PC-9 (cell line): Measurements from ENCODE around the gene NR6A1. TPM values are rescaled to one million over a fixed set of nuclear protein-coding genes. Genes with fewer than 3 reads are reported as not detected.
A peak's percentile ranks its signal among the peaks of the same experiment; 100 is the strongest.
"Not testable (repeated sequence)": the region's sequence is repeated elsewhere in the genome, so short reads cannot be mapped to it uniquely, and the experiment has no call there.

Source experiments
- BruUV-seq: library from RNA; stranded (reverse); fragments of 400-500 nt; replicated peaks from 2 replicates; lab custom pipeline; 2021; lab: Mats Ljungman, UMichigan
- CTCF ChIA-PET: fragments of 300-600 bp; sonication (Branson Sonifier 250); formaldehyde crosslinking; loops from one replicate; lab custom pipeline; 2022; ENCODE audit warnings: antibody characterized with exemption; lab: Charles Lee
- POLR2A ChIA-PET: fragments of 300-600 bp; sonication (Branson Sonifier 250); formaldehyde crosslinking; loops from one replicate; lab custom pipeline; 2022; ENCODE audit warnings: antibody characterized with exemption; ENCODE audit not compliant: unreplicated experiment; lab: Charles Lee
- DNase-seq, 2 experiments: peaks; one replicate each; pipeline versions ENCODE4 v3.0.0 to v3.0.0-alpha.2; 2015 to 2022; ENCODE audit warnings: mixed read lengths in 1 of 2
- H2AFZ ChIP-seq: fragments of 200-600 bp; sonication (generic); 2 replicates; pipeline ENCODE4 v1.8.1; 2017; ENCODE audit warnings: antibody characterized with exemption
- H3F3A ChIP-seq: fragments of 200-600 bp; sonication (generic); 2 replicates; pipeline ENCODE4 v1.8.1; 2017; ENCODE audit warnings: antibody characterized with exemption, mild to moderate bottlenecking, low read depth; ENCODE audit not compliant: insufficient read depth
- H3K27ac ChIP-seq: fragments of 200-600 bp; sonication (generic); 2 replicates; pipeline ENCODE4 v1.6.1; 2016; ENCODE audit warnings: mixed run types
- H3K27me3 ChIP-seq: fragments of 200-600 bp; sonication (generic); 2 replicates; pipeline ENCODE4 v1.6.1; 2016; ENCODE audit warnings: low read depth, mixed run types; ENCODE audit not compliant: insufficient read depth
- H3K36me3 ChIP-seq: fragments of 200-600 bp; sonication (generic); 2 replicates; pipeline ENCODE4 v1.6.1; 2016; ENCODE audit warnings: low read depth, mixed run types
- H3K4me1 ChIP-seq: fragments of 200-600 bp; sonication (generic); replicated peaks from 2 replicates; pipeline ENCODE4 v1.6.1; 2016; ENCODE audit warnings: mixed run types; ENCODE audit not compliant: insufficient read depth
- H3K4me2 ChIP-seq: fragments of 200-600 bp; sonication (generic); 2 replicates; pipeline ENCODE4 v1.6.1; 2017; ENCODE audit warnings: mixed run types
- H3K4me3 ChIP-seq: fragments of 200-600 bp; sonication (generic); 2 replicates; pipeline ENCODE4 v1.6.1; 2016; ENCODE audit warnings: mixed run types
- H3K79me2 ChIP-seq: fragments of 200-600 bp; sonication (generic); 2 replicates; pipeline ENCODE4 v1.6.1; 2017; ENCODE audit warnings: low read depth, mixed run types
- H3K9me2 ChIP-seq: fragments of 200-600 bp; sonication (generic); 2 replicates; pipeline ENCODE4 v1.8.1; 2017; ENCODE audit warnings: mild to moderate bottlenecking; ENCODE audit not compliant: insufficient read depth
- H3K9me3 ChIP-seq: fragments of 200-600 bp; sonication (generic); 2 replicates; pipeline ENCODE4 v1.8.1; 2016; ENCODE audit warnings: low read depth; ENCODE audit not compliant: insufficient read depth
- H4K20me1 ChIP-seq: fragments of 200-600 bp; sonication (generic); 2 replicates; pipeline ENCODE4 v1.8.1; 2017; ENCODE audit not compliant: insufficient read depth
- EZH2 ChIP-seq: fragments of 200-600 bp; sonication (generic); IDR thresholded peaks from 2 replicates; pipeline ENCODE4 v1.8.0; 2017; ENCODE audit warnings: antibody characterized with exemption, low read depth
- intact Hi-C: fragments of 100-400 bp; cut with micrococcal nuclease; formaldehyde crosslinking; loops from one replicate; pipeline ENCODE4 v1.10.0; 2022; ENCODE audit not compliant: unreplicated experiment
- total RNA-seq: library from RNA; stranded (reverse); gene quantifications from 2 replicates; pipeline ENCODE4 v1.2.3, GENCODE V29; 2021
- TF ChIP-seq, protein P1 (sequence below): fragments of 200-600 bp; sonication (generic); conservative IDR thresholded peaks from 2 replicates; pipeline ENCODE4 v1.6.1; 2017; ENCODE audit warnings: mixed run types, antibody characterized with exemption, mild to moderate bottlenecking, moderate library complexity

The NR6A1 gene
- total RNA-seq, 1 experiment from 2014 or later, result 13.0 TPM

DNA sequence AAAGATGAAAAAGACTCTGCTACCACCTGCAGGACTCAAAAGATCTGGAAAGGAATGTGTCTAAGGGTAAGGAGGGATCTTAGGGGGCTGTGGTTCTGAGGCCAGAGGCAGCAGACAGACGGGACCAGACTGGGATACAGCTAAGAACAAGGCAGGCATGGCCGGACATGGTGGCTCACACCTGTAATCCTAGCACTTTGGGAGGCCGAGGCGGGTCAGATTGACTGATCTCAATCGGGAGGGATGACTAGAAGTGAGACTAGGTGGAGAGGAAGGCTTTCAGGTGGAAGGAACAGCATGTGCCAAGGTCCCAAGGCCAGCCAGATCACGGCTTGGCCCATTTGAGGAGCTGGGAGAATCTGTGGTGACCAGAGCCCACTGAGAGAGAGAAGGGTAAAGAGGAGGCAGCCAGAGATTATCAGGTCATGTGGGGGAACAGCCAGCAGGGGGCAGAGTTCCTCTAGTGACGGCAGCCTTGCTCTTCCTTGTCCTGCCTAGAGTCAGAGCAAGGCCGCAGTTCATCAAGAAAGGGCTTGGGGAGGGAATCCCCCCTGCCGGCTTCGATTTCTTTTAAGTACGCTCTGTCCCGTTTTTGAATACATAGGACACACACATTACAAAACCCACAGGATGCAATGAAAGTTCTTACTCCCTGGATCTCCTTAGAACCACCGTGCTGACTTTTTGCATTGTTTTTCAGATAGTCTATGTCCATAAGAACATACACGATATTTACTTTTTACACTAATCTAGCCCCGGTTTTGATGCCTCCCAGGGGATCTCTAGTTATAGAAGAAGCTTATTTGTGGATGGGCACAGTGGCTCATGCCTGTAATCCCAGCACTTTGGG lies 3.2 kb upstream of the NR6A1 start:
- 0 out of 2 replicates have a peak, but pooled peaks cover 7% of the 10 kb centered on the region for H3K27me3 ChIP-seq
- no peaks in the 10 kb centered on the region for H3K9me2 ChIP-seq
- POLR2A ChIA-PET, result interaction anchor here (0.7 kb wide), 2 partner anchors 57 to 416 kb away, joined by 3 to 11 read pairs; no protein-coding TSS in a partner anchor
- no peaks in the 10 kb centered on the region for H3K36me3 ChIP-seq
- H4K20me1 ChIP-seq, result peaks cover 2% of the 10 kb centered on the region
- H3K27ac ChIP-seq, result no peak overlapping the region
- peak; percentile 66 to 85 for DNase-seq
- intact Hi-C loops, result loop anchor here (1.0 to 10.0 kb wide), 5 partner anchors 78 to 1718 kb away; partner anchors contain the start of genes PSMB7 and RABEPK
- TF ChIP-seq, protein P1, sequence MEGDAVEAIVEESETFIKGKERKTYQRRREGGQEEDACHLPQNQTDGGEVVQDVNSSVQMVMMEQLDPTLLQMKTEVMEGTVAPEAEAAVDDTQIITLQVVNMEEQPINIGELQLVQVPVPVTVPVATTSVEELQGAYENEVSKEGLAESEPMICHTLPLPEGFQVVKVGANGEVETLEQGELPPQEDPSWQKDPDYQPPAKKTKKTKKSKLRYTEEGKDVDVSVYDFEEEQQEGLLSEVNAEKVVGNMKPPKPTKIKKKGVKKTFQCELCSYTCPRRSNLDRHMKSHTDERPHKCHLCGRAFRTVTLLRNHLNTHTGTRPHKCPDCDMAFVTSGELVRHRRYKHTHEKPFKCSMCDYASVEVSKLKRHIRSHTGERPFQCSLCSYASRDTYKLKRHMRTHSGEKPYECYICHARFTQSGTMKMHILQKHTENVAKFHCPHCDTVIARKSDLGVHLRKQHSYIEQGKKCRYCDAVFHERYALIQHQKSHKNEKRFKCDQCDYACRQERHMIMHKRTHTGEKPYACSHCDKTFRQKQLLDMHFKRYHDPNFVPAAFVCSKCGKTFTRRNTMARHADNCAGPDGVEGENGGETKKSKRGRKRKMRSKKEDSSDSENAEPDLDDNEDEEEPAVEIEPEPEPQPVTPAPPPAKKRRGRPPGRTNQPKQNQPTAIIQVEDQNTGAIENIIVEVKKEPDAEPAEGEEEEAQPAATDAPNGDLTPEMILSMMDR, result peak; percentile 88
- TF ChIP-seq EZH2, result no peak
- no TSS peak for BruUV-seq
- H3K4me2 ChIP-seq, result no peak overlapping the region
- CTCF ChIA-PET, result interaction anchor here (0.6 to 10.9 kb wide), 7 partner anchors 15 to 146 kb away, joined by 3 to 159 read pairs (median 4); partner anchors contain the start of genes ARPC5L, RPL35 and WDR38
- H3K9me3 ChIP-seq, result no peaks in the 10 kb centered on the region
- peaks cover 13% of the 10 kb centered on the region for H3K79me2 ChIP-seq
- peaks cover 19% of the 10 kb centered on the region; the same call in 1 of the 2 replicates for H3F3A ChIP-seq
- no peak overlapping the region for H3K4me3 ChIP-seq
- H3K4me1 ChIP-seq, result peaks cover 10% of the 10 kb centered on the region
- H2AFZ ChIP-seq, result no peak overlapping the region

DNA sequence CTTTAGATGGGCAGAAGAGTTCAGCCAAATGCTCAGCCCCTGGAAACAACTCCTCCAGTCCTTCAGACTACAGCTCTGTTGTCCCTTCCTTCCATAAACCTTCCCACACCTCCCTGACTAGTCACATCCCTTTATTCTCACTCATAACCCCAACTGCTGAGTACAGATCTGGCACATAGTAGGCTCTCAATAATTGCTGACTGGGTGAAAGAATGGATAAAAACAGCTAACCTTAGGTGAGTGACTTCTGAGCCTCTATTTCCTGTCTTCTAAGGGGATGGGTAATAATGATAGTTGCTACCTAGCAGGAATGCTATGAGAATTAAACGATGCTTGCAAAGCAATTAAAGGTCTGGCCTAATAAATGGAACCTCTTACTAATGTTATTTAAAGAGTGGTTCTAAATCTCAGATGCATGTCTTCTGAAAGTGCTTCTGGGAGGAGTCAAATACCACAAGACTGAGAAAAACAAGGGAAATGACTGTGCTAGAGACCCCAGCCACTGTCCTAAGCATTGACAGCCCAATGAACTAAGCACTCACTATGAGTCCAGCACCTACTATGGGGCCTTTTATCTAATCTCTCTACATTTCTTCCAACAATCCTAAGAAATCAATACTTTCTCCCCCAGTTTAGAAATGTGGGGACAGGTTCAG lies 2.5 kb upstream of the NR6A1 start:
- CTCF ChIA-PET, result interaction anchor here (0.5 to 10.9 kb wide), 5 partner anchors 16 to 370 kb away, joined by 3 to 159 read pairs (median 5); partner anchors contain the start of genes ARPC5L, RPL35, SCAI and WDR38
- H3K4me2 ChIP-seq, result no peak overlapping the region
- no peak for TF ChIP-seq EZH2
- TF ChIP-seq, protein P1, result no peak
- peaks cover 9% of the 10 kb centered on the region for H4K20me1 ChIP-seq
- POLR2A ChIA-PET, result interaction anchor here (0.7 kb wide), 1 partner anchor 417 kb away, joined by 3 read pairs; no protein-coding TSS in a partner anchor
- no peak for DNase-seq
- H3K4me3 ChIP-seq, result no peak overlapping the region
- peaks cover 21% of the 10 kb centered on the region for H3K79me2 ChIP-seq
- no peak overlapping the region for H2AFZ ChIP-seq
- H3K27me3 ChIP-seq, result 0 out of 2 replicates have a peak, but pooled peaks cover 7% of the 10 kb centered on the region
- peaks cover 8% of the 10 kb centered on the region for H3K4me1 ChIP-seq
- intact Hi-C loops, result loop anchor here (1.0 to 10.0 kb wide), 5 partner anchors 79 to 1719 kb away; partner anchors contain the start of genes PSMB7 and RABEPK
- H3K9me3 ChIP-seq, result no peaks in the 10 kb centered on the region
- peaks cover 11% of the 10 kb centered on the region; the same call in 1 of the 2 replicates for H3F3A ChIP-seq
- H3K27ac ChIP-seq, result no peak overlapping the region
- H3K9me2 ChIP-seq, result no peaks in the 10 kb centered on the region
- BruUV-seq, result no TSS peak
- H3K36me3 ChIP-seq, result no peaks in the 10 kb centered on the region

DNA sequence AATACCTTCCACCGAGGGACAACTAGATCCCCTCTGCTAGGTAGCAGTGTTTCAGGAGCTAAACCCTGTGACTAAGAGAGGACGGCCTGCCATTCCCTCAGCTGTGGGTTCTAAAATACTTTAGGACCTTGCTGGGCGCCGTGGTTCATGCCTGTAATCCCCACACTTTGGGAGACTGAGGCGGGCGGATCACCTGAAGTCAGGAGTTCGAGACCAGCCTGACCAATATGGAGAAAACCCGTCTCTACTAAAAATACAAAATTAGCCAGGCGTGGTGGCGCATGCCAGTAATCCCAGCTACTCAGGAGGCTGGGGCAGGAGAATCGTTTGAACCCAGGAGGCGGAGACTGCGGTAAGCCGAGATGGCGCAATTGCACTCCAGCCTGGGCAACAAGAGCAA lies 1.8 kb upstream of the NR6A1 start:
- H3K79me2 ChIP-seq, result peaks cover 28% of the 10 kb centered on the region
- H2AFZ ChIP-seq, DNase-seq, H3K9me3 ChIP-seq, H3K9me2 ChIP-seq, H3F3A ChIP-seq, BruUV-seq, H3K27ac ChIP-seq, H3K36me3 ChIP-seq, H3K4me2 ChIP-seq, POLR2A ChIA-PET, H3K27me3 ChIP-seq, H3K4me3 ChIP-seq: not testable (repeated sequence)
- peaks cover 12% of the 10 kb centered on the region for H3K4me1 ChIP-seq
- intact Hi-C loops, result loop anchor here (1.0 to 10.0 kb wide), 5 partner anchors 121 to 1719 kb away; partner anchors contain the start of genes PSMB7 and RABEPK
- peaks cover 17% of the 10 kb centered on the region for H4K20me1 ChIP-seq
- CTCF ChIA-PET, result interaction anchor here (0.5 to 10.9 kb wide), 5 partner anchors 81 to 371 kb away, joined by 3 to 159 read pairs (median 5); partner anchors contain the start of genes ARPC5L, SCAI and WDR38
